Panc1 (cell line): Measurements from ENCODE around the gene DPYSL3.

ENCODE experiments used
- CTCF ChIP-seq: fragments of 450-650 bp; IDR thresholded peaks from 2 replicates; pipeline ENCODE4 v1.5.1; 2017; ENCODE audit warnings: mild to moderate bottlenecking
- POLR2AphosphoS5 ChIP-seq: IDR thresholded peaks from 2 replicates; pipeline ENCODE4 v1.6.1; 2012; ENCODE audit warnings: mild to moderate bottlenecking, low read depth, low read length, moderate library complexity
- SIN3A ChIP-seq: IDR thresholded peaks from 2 replicates; pipeline ENCODE4 v1.6.1; 2012; ENCODE audit warnings: low read depth, mild to moderate bottlenecking, low read length, moderate library complexity, borderline replicate concordance; ENCODE audit not compliant: insufficient read depth
- TCF7L2 ChIP-seq: IDR thresholded peaks from 2 replicates; pipeline ENCODE4 v1.6.1; 2011; ENCODE audit warnings: mild to moderate bottlenecking, low read depth, low read length, inconsistent platforms
- TF ChIP-seq, protein P1 (sequence below), 2 experiments: IDR thresholded peaks; 2 replicates each; pipeline ENCODE4 v1.6.1; 2011 to 2012; ENCODE audit warnings: low read depth in 2 of 2, control low read depth in 1 of 2, low read length in 1 of 2, mild to moderate bottlenecking in 1 of 2, moderate library complexity in 1 of 2; ENCODE audit not compliant: insufficient read depth in 1 of 2

DNA sequence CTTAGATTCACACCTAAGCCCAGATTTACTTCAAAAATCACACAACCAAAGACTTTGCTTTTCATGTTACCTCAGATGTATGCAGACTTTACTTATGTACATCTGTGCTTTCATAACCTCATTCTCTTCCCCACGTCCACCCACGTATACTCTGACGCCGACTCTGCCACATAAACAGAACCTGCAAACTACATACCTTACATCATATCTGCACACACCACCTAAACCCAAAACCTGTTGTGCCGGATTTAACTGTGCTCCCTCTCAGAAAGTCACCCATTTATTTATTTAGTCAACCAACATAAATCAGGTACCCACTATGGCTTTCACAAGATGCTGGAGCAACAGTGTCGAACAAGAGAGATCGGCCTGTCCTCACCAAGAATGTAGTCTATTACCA is 1.0 kb upstream of the DPYSL3 start:
- TF ChIP-seq POLR2AphosphoS5 (no peak), CTCF (no peak), SIN3A (no peak), TCF7L2 (no peak)
- TF ChIP-seq, protein P1, sequence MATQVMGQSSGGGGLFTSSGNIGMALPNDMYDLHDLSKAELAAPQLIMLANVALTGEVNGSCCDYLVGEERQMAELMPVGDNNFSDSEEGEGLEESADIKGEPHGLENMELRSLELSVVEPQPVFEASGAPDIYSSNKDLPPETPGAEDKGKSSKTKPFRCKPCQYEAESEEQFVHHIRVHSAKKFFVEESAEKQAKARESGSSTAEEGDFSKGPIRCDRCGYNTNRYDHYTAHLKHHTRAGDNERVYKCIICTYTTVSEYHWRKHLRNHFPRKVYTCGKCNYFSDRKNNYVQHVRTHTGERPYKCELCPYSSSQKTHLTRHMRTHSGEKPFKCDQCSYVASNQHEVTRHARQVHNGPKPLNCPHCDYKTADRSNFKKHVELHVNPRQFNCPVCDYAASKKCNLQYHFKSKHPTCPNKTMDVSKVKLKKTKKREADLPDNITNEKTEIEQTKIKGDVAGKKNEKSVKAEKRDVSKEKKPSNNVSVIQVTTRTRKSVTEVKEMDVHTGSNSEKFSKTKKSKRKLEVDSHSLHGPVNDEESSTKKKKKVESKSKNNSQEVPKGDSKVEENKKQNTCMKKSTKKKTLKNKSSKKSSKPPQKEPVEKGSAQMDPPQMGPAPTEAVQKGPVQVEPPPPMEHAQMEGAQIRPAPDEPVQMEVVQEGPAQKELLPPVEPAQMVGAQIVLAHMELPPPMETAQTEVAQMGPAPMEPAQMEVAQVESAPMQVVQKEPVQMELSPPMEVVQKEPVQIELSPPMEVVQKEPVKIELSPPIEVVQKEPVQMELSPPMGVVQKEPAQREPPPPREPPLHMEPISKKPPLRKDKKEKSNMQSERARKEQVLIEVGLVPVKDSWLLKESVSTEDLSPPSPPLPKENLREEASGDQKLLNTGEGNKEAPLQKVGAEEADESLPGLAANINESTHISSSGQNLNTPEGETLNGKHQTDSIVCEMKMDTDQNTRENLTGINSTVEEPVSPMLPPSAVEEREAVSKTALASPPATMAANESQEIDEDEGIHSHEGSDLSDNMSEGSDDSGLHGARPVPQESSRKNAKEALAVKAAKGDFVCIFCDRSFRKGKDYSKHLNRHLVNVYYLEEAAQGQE (IDR thresholded peaks at IDR 0.05; ENCODE audit: insufficient read depth in 1 of 2, low read depth in 2 of 2, low read length in 1 of 2), result no peak
